Fibroblast of lung (primary cell): ENCODE data around the gene EIF5. TPM values are rescaled to one million over a fixed set of nuclear protein-coding genes. Genes with fewer than 3 reads are reported as not detected.

Experiments used
- DNase-seq, 2 donors: peaks; one replicate each; pipeline versions ENCODE4 v3.0.0 to v3.0.0-alpha.2; 2010; ENCODE audit warnings: low read depth in 2 of 2
- H2AFZ ChIP-seq: 2 replicates; pipeline ENCODE4 v1.5.1; 2012; ENCODE audit warnings: low read length, control low read depth, inconsistent platforms
- H3K27ac ChIP-seq: 2 replicates; pipeline ENCODE4 v1.5.1; 2011; ENCODE audit warnings: low read length, control low read depth; ENCODE audit not compliant: insufficient read depth
- H3K27me3 ChIP-seq: 2 replicates; pipeline ENCODE4 v1.5.1; 2011; ENCODE audit warnings: mild to moderate bottlenecking, low read length; ENCODE audit not compliant: control insufficient read depth, insufficient read depth
- H3K36me3 ChIP-seq: 2 replicates; pipeline ENCODE4 v1.5.1; 2011; ENCODE audit warnings: low read length; ENCODE audit not compliant: control insufficient read depth, insufficient read depth
- H3K4me1 ChIP-seq: 2 replicates; pipeline ENCODE4 v1.5.1; 2011; ENCODE audit warnings: low read length; ENCODE audit not compliant: control insufficient read depth, insufficient read depth; ENCODE audit errors: extremely low read depth
- H3K4me2 ChIP-seq: 2 replicates; pipeline ENCODE4 v1.5.1; 2011; ENCODE audit warnings: low read length, control low read depth; ENCODE audit not compliant: insufficient read depth; ENCODE audit errors: extremely low read depth
- H3K4me3 ChIP-seq, 4 experiments: fragments of 200-600 bp in 1 of 4; sonication (generic) in 1 of 4; replicated peaks in 1 of 4; 2 replicates each; pipeline ENCODE4 v1.5.1; 2011 to 2016; ENCODE audit warnings: low read length in 4 of 4, low read depth in 3 of 4, mild to moderate bottlenecking in 3 of 4, control low read depth in 2 of 4, inconsistent platforms in 1 of 4, mixed read lengths in 1 of 4; ENCODE audit not compliant: insufficient read depth in 1 of 4; ENCODE audit errors: control extremely low read depth in 1 of 4
- H3K79me2 ChIP-seq: 2 replicates; pipeline ENCODE4 v1.5.1; 2012; ENCODE audit warnings: mild to moderate bottlenecking, low read length, inconsistent platforms; ENCODE audit not compliant: control insufficient read depth, insufficient read depth
- H3K9ac ChIP-seq: 2 replicates; pipeline ENCODE4 v1.5.1; 2011; ENCODE audit warnings: mild to moderate bottlenecking, low read length, control low read depth; ENCODE audit not compliant: insufficient read depth
- H3K9me3 ChIP-seq: 2 replicates; pipeline ENCODE4 v1.5.1; 2012; ENCODE audit warnings: low read depth, low read length; ENCODE audit not compliant: control insufficient read depth, insufficient read depth
- H4K20me1 ChIP-seq: 2 replicates; pipeline ENCODE4 v1.5.1; 2011; ENCODE audit warnings: low read length; ENCODE audit not compliant: control insufficient read depth, insufficient read depth; ENCODE audit errors: extremely low read depth
- CTCF ChIP-seq, 2 donors: IDR thresholded peaks in 1 of 2; conservative IDR thresholded peaks in 1 of 2; 1 replicate in 1 of 2; 2 replicates in 1 of 2; pipeline ENCODE4 v1.5.1; 2011 to 2012; ENCODE audit warnings: low read length in 2 of 2, control low read depth in 1 of 2, inconsistent platforms in 1 of 2, low read depth in 1 of 2, mild to moderate bottlenecking in 1 of 2
- EZH2 ChIP-seq: IDR thresholded peaks from 2 replicates; pipeline ENCODE4 v1.5.1; 2012; ENCODE audit warnings: low read length, control low read depth, mild to moderate bottlenecking; ENCODE audit errors: missing control alignments
- polyA plus RNA-seq, 2 donors: library from polyadenylated mRNA; depleted of rRNA in 1 of 2; stranded (reverse) in 1 of 2; unstranded in 1 of 2; fragments of >200 nt; gene quantifications; 2 replicates each; pipeline ENCODE4 v1.2.1, GENCODE V29; 2011 to 2012; ENCODE audit warnings: missing spikeins in 1 of 2
- total RNA-seq: library from RNA; depleted of rRNA; stranded (reverse); fragments of >200 nt; gene quantifications from 2 replicates; pipeline ENCODE4 v1.2.1, GENCODE V29; 2014

The EIF5 gene
- total and polyA plus RNA-seq, 2 donors (not counting 1 experiment from before 2014, with no cell fraction given): 185 to 400 TPM

DNA sequence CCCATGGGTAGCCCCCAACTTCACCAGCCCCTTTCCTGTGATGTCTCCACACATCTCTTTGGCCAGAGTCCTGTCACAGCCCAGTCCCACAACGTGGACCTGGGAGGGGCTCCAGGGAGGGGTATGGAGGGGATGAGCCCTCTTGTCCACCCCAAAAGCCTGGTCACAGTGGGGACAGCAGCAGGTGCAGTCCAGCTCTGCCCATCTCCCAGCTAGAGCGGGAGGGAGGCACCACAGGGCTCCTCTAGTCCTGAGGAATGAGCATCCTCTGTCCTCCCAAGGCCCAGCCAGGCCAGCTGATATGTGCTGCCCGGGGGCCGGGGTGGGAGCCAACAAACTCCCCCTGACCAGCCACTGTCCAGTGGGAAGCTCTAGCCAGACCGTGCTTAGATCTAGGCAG is 43.5 kb upstream of the EIF5 start:
- Histone ChIP-seq H2AFZ (no peak overlapping the region), H3K36me3 (no peaks in the 10 kb centered on the region), H3K79me2 (no peaks in the 10 kb centered on the region), H3K4me2 (no peak overlapping the region), H3K27ac (no peak overlapping the region), H3K9ac (no peak overlapping the region), H3K4me3 (no peak overlapping the region), H3K4me1 (no peaks in the 10 kb centered on the region), H4K20me1 (no peaks in the 10 kb centered on the region), H3K27me3 (peaks cover 8% of the 10 kb centered on the region), H3K9me3 (no peaks in the 10 kb centered on the region)
- no peak for TF ChIP-seq CTCF (conservative IDR thresholded peaks at IDR 0.05 in 1 of 2, IDR thresholded peaks at IDR 0.05 in 1 of 2; ENCODE audit: low read depth in 1 of 2, low read length in 2 of 2)
- TF ChIP-seq EZH2: no peak
- no peak for DNase-seq

GRCh38 chr14:103290961-103291360 is 43.1 kb upstream of the EIF5 start:
- Histone ChIP-seq H3K79me2 (no peaks in the 10 kb centered on the region), H2AFZ (no peak overlapping the region), H3K4me1 (no peaks in the 10 kb centered on the region), H3K9ac (no peak overlapping the region), H3K36me3 (no peaks in the 10 kb centered on the region), H4K20me1 (no peaks in the 10 kb centered on the region), H3K4me3 (no peak overlapping the region), H3K9me3 (no peaks in the 10 kb centered on the region), H3K27ac (no peak overlapping the region), H3K27me3 (peaks cover 8% of the 10 kb centered on the region), H3K4me2 (no peak overlapping the region)
- TF ChIP-seq CTCF (conservative IDR thresholded peaks at IDR 0.05 in 1 of 2, IDR thresholded peaks at IDR 0.05 in 1 of 2; ENCODE audit: low read depth in 1 of 2, low read length in 2 of 2) (no peak), EZH2 (no peak)
- DNase-seq: no peak

- H3K79me2 ChIP-seq: no peaks in the 10 kb centered on the region
- H3K9me3 ChIP-seq: no peaks in the 10 kb centered on the region
- H3K9ac ChIP-seq: no peak overlapping the region
- no peak overlapping the region for H3K27ac ChIP-seq
- DNase-seq: peak; percentile 27 to 67
- peaks cover 4% of the 10 kb centered on the region for H3K27me3 ChIP-seq
- TF ChIP-seq CTCF (conservative IDR thresholded peaks at IDR 0.05 in 1 of 2, IDR thresholded peaks at IDR 0.05 in 1 of 2; ENCODE audit: low read depth in 1 of 2, low read length in 2 of 2) (peak; percentile 94 to 96), EZH2 (no peak)
- no peak overlapping the region for H2AFZ ChIP-seq
- H3K4me2 ChIP-seq: no peak overlapping the region
- no peaks in the 10 kb centered on the region for H3K36me3 ChIP-seq
- no peak overlapping the region for H3K4me3 ChIP-seq
- H4K20me1 ChIP-seq: no peaks in the 10 kb centered on the region
- no peaks in the 10 kb centered on the region for H3K4me1 ChIP-seq
Measured at GRCh38 chr14:103292426-103293374, 41.3 kb upstream of the EIF5 start.
